NCI-H1694 (cell line): ENCODE measurements around the gene VAMP2.

Source experiments
- DNase-seq: peaks from one replicate; lab custom pipeline; 2025; lab: John Stamatoyannopoulos, UW

Gene VAMP2, protein sequence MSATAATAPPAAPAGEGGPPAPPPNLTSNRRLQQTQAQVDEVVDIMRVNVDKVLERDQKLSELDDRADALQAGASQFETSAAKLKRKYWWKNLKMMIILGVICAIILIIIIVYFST

GRCh38 chr17:8162233-8162996, at the start of gene VAMP2:
VAMP2 (minus strand) TSS chr17:8162948; CDS start chr17:8162879, 69 bp downstream.
- DNase-seq = peak; percentile 32

GRCh38 chr17:8210761-8211458, 48.2 kb upstream of the VAMP2 start:
- DNase-seq = no peak

DNA sequence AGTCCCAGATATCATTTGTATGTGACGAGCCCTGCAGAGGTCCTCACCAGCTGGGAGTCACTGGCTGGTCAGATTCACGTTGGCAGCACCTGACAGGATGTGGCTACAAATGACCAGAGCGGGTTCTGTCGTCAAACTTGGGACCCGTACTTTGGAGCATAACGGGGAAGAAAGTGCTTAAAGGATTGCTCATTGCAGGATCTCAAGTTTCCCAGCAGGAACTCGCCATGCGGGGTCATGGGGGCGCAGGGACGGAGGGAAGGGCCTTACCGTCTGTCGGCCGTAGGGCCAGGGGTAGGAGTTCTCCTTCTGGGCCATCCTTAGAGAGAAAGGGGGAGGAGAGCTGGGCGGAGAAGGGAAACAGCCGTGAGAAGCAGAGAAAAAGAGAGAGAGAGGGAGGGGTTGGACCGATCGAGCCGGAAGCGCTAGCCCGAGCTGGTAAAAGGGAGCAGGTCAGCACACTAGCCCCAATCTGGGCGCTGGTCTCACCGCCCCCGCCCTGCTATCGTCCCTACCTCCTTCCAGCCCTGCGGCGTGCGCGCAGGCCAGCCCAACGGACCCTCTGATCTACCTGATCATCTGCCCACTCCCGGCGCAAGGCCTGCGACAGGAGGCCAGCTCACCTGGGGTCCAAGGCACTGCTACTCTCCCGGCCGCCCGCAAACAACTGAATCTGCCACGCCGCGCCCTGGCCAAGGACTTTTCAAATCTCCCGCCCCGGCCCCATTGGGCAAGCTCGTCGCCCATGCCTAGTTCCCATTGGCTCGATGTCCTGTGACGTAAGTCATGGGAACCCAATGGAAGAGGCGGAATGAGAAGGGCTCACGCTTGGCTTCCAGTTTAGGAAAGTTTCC, 47.4 kb upstream of the VAMP2 start, which contains the start of gene AURKB:
Gene AURKB, minus strand, starts transcription at position 669 of the 854 bp plus-strand sequence. Its CDS starts 351 bp downstream, at position 318.
- peak; percentile 93 for DNase-seq

DNA sequence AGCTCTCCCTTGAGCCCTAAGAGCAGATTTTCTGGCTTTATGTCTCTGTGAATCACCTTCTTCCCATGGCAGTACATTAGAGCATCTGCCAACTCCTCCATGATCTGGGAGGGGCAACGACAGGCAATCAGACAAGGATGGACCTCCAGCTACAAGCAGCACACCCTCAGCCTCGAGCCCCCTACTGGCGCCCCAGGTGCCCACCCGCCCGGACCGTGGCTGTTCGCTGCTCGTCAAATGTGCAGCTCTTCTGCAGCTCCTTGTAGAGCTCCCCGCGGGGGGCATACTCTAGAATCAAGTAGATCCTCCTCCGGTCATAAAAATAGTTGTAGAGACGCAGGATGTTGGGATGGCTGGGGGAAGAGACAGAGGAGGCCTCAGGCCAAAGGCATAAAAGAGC, 43.8 kb upstream of the VAMP2 start:
- DNase-seq = no peak

DNA sequence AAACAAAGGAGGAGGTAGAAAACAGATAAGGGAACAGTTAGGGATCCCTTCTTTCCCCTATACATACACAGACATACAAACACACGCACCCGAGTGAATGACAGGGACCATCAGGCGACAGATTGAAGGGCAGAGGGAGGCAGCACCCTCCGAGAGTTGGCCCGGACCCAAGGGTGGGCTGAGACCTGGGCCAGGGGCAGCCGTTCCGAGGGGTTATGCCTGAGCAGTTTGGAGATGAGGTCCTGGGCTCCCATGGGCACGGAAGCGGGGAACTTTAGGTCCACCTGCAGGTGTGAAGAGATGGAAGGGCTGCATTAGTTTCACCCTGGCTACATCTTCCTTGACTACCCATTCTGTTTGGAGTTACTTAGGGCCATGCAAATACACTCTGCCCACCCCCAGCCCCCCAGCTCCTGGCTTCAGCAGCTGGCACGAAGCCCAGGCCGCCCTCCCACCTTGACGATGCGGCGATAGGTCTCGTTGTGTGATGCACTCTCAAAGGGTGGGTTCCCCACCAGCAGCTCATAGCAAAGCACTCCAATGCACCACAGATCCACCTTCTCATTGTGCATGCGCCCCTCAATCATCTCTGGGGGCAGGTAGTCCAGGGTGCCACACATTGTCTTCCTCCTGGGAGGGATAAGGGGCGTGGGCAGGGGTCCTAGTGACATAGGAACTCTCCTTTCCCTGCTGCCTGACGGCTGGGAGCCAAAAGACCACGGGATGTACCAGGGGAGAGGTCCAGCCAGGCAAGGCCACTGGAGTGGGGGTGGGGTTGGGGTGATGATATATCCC, 42.2 kb upstream of the VAMP2 start:
- DNase-seq = no peak

- DNase-seq = peak; percentile 92
Observed at GRCh38 chr17:8192070-8192815, 29.5 kb upstream of the VAMP2 start.

- no peak for DNase-seq
Observed at GRCh38 chr17:8190506-8190905, 27.8 kb upstream of the VAMP2 start.

DNA sequence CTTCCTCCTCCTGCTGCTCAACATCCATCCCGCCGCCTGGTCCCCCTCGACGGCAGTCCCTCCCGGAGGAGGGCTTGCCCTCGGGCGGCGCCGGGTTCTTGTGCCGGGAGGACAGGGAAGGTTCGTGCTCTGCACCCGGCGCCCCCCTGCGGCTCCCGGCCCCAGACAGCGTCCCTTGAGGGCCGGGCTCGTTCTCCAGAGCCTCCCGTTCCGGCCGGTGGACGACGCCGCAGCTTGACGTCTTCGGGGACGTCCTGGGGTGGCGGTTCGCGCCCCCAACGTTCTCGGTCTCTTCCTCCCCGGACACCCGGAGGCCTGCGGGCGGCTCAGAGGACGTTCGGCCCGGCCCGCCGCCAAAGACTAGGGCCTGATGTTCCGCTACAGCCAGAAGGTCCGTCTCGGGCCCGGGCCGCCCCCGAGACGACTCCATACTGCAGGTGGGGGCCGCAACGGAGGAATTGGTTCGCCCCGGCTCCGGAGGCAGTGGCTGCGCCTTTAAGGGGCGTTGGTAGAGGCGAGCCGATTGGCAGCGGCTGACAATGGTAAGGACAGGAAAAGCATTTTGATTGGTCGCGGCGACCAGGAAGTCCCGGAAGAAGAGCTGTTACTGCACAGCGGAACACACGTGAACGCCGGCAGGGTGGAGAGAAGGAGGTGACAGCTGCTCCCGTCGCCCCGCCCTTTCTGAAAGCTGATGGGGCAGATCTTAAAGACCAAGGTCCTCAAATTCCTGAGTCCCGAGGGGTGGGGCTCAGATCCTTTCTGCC, 27.1 kb upstream of the VAMP2 start, which contains the start of gene BORCS6:
Gene BORCS6, minus strand, starts transcription at position 470 of the 767 bp plus-strand sequence. Its CDS starts 40 bp downstream, at position 430.
- DNase-seq = peak; percentile 95

DNA sequence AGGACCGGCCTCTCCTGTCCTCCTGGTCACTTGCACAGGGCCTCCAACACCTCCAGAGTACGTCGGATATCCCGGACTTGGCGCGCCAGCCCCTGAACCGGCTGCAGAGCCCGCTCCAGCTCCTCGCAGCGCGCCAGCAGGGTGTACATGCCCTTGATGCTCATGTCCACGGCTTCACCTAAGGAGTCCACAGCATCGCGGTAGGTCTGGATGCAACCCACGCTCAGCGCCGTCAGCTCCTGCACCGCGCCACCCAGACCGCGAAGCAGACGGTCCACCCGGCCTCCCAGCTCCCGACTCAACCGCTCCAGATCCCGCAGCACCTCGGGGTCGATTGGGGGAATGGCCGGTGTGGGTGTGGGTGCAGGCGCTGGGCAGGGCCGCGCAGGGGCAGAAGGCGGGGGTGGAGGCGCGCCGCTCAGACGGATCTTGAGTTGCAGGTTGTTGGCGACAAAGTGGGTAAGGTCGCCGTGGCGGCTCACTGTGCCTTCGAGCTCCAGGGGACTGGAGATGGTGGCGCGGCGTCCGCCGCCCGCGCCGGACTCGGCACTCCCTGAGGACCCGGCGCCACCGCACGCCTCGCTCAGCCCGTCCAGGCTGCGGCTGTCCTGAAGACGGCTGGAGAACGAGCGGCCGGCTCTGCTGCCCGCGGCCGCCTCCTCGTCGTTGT, 26.4 kb upstream of the VAMP2 start:
- DNase-seq = no peak

DNA sequence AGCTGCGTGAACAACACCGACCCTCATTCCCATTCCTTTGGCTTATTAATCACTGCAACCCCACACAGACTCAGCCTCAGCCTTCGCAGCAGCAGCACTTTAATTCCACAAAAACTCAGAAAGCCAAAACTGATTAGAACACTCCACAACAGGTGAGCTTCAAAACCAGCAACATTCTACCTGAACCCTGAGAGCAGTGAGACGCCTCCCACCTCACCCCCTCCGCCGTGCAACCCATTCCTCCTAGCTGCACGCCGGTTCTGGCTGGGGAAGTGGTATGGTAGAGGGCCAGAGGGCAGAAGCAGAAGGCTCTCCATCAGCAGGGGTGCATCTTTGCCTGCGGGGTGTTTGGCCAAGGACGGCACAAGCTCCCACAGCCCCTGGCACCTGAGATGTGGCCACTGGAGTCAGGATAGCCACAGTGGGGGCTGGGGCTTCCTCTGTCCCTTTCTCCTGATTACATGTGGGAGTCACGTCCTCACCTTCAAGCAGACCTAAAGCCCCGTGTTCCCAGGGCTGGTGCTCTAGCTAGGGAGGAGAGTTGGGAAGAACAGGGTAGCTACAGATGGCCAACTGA, 25.6 kb upstream of the VAMP2 start:
- DNase-seq = no peak

DNA sequence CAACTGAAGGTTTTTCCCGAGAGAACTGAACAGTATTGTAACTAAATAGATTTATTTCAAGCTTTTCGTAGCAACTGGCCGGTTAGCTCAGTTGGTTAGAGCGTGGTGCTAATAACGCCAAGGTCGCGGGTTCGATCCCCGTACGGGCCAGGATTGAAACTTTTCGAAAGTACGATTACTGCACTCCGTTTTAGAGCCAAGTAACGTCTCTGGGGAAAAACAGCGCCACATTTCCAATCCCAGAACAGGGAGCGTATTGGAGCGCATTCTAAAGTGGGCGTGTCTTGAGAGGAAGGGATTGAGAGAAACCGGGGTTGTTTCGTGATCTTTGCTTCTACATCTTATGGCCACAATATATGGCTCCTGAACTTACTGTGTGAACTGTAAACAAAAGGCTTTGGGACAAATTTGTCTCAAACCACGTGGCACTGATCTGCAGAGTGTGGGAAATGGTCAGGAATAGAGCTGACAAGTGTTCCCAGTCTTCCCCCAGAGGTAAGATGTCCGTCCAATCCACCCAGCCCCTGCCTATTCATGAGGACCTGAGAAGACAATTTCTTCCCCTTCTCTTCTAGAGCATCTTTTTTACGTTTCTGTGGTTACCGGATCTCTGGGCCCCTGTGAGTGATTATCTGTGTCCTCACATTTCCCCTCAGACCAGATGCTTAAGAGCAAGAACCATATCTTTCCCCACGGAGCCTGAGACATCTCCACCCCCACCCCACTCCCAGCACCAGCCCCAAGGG, 24.9 kb upstream of the VAMP2 start:
- DNase-seq = peak; percentile 99

DNA sequence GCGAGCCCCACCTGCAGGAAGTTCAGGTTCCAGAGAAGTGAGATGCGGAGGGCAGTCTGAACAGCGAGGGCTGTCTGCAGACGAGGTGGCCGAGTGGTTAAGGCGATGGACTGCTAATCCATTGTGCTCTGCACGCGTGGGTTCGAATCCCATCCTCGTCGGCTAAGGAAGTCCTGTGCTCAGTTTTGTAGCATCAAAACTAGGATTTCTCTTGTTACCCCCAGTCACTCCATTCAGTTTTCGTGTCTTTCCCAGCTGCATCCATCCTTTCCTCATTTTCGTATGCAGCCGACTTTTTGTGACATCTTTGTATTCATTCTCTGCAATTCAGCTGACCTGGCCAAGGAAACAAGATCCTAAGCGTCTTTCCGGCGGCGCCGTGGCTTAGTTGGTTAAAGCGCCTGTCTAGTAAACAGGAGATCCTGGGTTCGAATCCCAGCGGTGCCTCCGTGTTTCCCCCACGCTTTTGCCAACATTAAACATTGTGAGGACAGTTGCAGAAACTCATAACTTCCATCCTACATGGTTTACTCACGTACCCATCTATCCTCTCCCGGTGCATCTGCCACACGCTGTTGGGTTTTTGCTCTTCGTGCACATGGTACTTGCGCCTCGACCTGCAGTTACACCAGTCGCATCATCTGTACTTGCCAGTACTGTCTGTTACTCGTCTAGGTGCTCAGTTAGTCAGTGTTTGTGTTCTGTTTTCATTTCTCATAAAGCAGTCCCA, 24.2 kb upstream of the VAMP2 start:
- DNase-seq = peak; percentile 97

- no peak for DNase-seq
Observed at GRCh38 chr17:8186446-8186786, 23.7 kb upstream of the VAMP2 start.

GRCh38 chr17:8185582-8186445, 23.1 kb upstream of the VAMP2 start:
- peak; percentile 73 for DNase-seq

DNA sequence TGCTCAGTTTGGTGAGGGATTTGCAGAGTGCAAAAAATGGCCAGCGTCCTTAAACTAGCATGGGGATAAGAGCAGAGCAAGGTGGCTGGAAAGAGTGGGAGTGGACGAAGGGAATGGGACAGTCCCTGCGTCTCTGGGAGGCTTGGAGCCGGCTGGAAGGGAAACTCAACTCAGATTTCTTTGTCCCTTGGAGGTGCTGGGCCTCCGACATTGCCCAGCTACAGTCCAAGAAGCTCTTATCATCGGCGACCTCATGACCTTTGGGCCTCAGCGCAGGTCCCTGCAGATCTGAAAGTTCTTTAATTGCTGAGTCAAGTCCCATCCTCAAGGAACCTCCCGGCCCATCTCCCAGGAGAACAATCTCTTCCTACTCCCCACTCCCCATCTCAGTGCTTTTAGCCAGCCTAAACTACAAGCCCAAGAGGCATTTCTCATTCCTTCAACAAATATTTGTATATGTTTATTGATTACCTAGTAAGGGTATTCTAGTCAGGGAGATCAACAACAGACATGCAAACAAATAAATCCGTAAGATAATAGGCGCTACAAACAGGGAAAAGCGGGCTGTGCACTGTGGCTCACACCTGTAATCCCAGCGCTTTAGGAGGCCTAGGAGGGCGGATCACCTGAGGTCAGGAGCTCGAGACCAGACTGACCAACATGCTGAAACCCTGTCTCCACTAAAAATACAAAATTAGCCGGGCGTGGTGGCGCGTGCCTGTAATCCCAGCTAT, 14.4 kb upstream of the VAMP2 start:
- DNase-seq = no peak
